GM19240 (cell line): ENCODE results near the gene MVD.
A peak's percentile ranks its signal among the peaks of the same experiment; 100 is the strongest.

Experiments
- DNase-seq: peaks from one replicate; pipeline ENCODE4 v3.0.0; 2011; ENCODE audit warnings: low spot score; ENCODE audit not compliant: insufficient read length

The MVD gene

GRCh38 chr16:88655733-88656281, 7.1 kb downstream of the MVD start:
- no peak for DNase-seq

DNA sequence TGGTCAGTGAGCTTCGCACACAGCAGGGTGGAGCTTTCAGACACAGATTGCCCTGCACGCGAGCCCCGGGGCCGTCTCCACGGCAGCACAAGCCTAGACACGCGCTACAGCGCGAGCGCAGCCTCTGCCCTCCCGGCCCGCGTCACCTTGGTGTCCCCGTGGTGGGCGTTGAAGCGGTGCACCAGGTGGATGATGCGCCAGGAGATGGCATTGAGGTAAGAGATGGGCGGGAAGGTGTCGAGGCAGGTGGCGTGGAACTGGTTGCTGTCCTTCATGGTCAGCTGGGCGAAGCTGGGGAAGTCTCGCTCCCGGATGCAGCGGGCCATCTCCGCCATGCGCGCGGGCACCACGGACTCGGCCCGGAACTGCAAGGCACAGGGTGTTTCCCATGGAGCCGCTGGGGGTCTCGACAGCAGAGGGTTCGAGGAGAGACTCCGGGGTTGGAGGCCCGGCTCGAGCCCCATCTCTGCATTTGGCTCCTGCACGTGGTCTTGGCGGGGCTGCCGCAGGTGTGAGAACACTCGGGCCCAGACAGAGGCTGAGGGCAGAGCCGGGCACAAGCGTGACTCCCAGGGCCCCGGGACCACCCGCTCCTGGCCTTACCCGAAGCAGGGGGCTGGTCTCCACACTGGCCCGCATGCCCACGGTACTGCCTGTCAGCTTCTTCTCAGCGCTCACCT, 7.7 kb downstream of the MVD start:
- DNase-seq: no peak

DNA sequence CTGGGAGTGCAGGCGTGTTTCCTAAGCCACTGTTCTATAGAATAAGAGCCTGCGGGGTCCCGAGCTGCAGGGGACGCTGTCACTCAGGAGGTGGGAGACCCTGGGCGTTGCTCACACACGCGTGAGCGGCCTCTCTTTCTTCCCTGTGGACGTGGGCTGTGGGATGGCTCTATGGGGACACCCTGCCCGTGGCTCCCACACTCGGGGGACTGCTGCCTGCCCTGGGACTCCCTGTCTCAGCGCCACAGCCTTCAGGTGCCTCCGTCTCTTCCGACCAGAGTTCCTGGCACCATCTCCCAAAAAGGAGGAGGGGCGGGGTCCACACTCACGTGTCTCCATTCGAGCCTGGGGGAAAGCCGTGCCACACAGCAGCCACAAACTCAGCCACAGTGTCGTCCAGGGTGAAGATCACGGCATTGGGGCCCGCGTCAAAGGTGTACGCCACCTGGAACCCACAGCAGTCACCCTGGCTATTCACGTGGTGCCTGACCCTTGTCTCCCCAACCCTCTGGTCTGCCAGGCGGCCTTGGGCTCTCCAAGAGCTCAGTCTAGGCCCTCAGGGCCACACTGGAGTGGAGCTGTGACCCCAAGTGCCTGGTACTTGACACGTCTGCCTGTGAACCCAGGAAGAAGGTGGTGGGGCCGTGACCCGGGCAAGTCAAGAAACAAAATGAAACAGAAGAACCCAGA, 8.4 kb downstream of the MVD start:
- DNase-seq: no peak

DNA sequence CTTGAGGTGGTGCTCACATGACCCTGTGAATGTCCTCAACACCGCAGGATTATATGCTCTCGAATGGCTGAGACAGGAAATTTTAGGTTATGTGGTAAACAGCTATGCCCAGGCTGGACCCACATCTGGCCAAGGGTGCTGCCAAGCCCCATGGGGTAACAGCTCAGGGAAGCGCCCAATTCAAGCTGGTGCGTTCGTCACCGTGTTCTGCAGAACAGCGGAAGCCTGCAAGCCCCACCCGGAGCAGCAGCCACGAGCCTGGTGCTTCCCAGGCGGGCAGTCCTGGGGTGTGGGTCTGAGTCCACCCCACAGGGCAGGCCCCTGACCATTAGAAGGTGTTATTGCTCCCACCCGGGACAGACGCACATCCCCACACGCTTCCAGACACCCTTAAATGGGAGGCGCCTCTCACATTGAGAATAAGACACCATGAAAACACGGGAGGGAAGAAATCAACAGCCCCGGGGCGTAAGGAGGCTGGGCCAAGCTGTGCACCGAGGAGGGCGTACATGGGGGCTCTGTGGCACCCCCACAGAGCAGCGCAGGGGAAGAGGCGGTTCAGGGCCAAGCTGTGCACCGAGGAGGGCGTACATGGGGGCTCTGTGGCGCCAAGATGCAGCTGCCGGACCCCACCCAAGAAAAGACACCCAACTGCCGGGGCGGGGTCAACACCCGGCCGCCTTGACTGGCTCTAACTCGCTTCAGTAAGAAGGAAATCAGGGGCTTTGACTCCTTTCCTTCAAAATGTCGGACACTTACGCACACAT, 9.1 kb downstream of the MVD start:
- DNase-seq: no peak

DNA sequence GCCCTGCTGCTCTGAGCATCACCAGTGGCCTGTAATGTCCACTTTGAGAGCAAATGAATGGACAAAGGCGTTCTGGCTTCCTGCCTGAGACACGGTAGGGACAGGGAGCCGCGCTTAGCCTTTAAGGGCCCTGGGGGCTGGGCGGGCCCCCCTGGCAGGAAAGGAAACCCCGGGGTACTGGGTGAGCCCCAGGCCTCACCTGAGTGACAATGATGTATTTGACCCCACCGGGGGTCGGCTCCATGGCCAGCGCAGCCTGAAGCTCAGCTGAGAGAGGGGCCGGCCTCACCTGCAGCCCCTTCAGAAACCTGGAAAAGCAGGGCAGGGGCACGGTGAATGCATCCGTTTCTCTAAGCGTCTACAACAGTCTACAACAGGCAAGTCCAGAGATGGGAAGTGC, 9.8 kb downstream of the MVD start:
- DNase-seq: no peak

DNA sequence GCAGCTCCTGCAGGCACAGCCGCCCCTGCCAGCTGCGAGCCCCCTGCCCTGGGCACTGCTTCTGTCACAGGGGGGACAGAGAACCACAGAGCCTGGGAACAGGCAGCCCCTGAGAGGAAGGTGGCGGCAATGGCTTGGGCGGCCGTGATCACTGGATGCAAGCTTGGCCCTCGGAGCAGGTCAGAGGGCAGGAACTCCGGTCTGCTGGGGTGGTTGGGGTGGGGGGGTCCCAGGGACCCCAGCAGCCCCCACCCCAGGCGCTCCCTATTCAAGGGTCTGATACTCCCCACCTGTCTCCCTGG, 10.2 kb downstream of the MVD start:
- DNase-seq: no peak

DNA sequence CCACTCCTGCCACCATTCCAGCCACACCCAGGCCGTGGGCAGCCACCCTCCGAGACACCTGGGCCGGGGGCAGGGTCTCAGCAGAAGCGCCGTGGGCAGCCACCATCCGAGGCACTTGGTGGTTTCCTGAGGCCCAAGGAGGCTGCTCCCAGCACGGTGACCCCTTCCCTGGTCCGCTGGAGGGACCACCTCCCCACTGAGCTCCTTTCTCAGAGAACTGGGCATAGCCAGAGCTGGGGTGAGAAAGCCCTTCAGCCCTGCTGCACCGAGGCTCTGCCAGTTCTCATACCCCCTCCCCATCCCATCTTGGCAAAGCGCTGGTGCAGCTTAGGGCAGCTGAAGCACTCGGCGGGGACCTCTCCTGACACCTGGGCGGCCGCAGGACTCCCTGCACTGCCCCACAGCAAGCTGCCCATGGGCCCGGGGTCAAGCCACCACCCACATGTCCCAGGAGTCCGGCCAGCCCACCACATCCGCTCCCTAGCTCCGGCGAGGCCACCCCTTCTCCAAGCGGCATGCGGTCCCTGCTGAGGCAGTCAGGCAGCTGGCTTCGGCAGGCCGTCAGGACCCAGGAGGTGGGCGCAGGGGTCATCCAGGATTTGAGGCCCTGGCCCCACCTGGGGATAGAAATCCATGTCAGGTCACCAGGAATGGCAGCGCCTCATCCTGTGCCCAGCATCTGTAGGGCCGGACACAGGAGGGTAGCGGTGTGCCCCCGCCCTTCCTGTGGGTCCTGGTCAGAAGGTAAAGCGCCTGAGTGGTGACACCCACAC, 10.7 kb downstream of the MVD start:
- no peak for DNase-seq

DNA sequence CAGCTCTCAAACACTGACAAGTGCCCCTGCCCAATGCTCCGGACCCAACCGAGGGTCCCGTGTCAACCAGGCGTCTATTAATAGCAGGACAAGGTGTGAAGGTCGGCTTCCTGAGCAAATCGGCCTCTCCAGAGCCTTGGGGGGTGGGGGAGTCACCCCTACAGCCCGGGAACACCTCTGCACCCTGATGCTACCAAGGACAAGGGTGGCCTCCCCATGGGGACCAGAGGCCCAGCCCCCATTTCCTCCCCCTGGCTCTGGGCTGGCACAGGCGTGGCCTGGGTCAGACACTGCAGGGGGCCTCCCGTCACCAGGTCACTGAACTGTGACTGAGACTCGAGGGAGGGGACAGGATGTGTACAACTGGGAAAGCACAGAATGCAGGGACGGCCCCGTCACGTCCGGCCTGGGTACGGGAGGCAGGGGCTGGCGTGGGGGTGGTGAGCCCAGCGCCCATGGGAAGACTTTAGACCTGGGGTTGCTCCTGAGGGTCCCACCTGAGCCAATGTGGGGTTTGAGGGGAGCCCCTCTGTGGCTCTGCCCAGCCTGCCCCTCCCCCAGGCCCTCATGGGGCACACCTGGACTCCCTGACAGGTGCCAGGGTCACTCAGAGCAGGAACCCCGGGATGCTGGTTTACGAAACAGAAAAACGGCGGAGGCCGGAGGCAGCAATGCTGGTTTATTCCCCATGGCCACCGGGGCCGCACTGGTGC, 11.5 kb downstream of the MVD start:
- peak; percentile 98 for DNase-seq

- DNase-seq: peak; percentile 98
Observed at GRCh38 chr16:88650749-88651275, 12.1 kb downstream of the MVD start, which contains the start of gene CYBA. TSS of gene CYBA (minus strand) at chr16:88651053. CDS start at chr16:88651013, 40 bp downstream.

DNA sequence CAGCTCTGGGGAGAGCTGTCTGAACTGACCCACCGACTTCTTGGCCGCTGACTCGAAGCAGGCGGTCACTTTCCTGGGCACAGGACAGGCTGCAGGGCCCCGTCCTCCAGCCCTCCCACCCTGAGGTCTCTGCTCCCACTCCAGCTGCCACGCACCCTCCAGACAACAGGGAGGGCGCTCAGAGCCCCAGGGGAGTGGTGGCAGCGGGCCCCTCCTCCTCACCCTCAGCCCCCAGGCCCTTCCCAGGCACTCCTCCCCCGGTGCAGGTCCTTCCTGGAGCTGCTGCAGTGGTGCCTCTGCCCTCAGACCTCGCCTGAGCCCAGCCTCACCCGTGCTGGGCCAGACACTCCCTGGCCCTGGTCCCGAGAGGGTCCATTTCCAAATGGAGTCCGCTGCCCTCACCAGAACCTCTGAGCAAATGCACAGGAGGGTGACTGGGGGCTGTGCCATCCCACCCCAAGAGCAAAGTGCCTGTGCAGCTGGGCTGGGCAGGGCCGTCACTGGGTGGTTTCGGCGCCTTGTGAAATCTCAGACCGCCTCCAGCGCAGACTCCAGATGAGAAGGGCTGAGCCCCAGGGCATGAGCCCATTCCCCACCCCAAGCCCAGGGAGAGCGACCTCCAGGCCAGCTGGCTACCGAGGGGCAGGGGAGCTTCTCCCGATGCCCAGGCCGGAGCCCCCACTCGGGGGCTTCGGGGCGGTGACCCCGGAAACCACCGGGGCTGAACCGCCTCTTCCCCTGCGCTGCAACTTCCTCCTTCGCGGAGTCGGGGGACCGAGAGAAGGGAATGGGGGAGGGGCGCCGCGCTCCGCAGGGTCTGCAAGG, 12.8 kb downstream of the MVD start:
- no peak for DNase-seq

GRCh38 chr16:88649195-88649923, 13.5 kb downstream of the MVD start:
- no peak for DNase-seq

- DNase-seq: no peak
Observed at GRCh38 chr16:88647178-88648070, 15.5 kb downstream of the MVD start.

DNA sequence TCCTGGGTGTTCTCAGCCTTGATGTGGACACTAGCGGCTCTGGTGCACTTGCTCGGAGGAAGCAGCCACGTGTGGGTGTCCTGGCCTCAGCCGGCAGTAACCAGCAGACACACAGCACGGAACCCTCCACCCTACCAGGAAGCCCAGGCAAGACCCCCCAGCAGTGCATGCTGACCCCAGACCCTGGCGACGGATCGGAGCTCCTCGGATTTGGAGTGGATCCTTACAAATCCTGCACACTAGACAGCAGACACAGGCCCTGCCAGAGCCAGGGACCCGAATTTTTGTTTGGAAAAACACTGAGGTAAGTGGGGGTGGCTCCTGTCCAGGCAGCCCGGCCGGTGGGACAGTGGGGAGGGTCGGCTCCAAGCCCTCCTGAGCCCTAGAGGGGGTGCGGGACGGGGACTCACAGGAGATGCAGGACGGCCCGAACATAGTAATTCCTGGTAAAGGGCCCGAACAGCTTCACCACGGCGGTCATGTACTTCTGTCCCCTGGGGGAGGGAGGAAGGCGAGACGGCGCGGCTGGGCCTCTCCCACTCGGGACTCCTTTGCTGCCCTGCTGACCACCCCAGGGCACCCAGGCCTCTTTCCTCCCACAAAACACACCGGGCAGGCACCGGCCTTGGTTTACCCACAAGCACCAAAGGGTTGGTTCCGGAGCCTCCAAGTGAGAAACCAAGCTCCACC, 16.4 kb downstream of the MVD start:
- DNase-seq: no peak

GRCh38 chr16:88645941-88646340, 16.9 kb downstream of the MVD start:
- DNase-seq: no peak

DNA sequence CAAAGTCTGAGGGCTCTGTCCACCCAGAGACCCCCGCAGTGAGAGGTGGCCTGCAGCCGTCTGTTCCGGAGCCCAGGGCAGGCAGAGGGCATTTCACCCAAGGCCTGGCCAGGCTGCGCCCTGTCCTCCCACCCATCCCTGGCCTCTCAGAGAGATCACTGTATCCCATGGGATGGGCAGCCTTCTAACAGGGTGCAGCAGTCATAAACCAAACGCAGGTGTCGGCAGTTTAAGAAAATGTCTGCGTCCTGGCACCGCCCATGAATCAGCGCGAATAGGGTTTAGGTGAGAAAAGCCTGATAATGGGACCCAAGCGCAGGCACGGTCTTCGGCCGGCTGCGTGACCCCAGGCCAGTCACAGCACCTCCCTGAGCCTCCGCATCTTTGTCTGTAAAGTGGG, 17.4 kb downstream of the MVD start:
- no peak for DNase-seq

GRCh38 chr16:88643644-88643932, 19.3 kb downstream of the MVD start:
- DNase-seq: no peak

DNA sequence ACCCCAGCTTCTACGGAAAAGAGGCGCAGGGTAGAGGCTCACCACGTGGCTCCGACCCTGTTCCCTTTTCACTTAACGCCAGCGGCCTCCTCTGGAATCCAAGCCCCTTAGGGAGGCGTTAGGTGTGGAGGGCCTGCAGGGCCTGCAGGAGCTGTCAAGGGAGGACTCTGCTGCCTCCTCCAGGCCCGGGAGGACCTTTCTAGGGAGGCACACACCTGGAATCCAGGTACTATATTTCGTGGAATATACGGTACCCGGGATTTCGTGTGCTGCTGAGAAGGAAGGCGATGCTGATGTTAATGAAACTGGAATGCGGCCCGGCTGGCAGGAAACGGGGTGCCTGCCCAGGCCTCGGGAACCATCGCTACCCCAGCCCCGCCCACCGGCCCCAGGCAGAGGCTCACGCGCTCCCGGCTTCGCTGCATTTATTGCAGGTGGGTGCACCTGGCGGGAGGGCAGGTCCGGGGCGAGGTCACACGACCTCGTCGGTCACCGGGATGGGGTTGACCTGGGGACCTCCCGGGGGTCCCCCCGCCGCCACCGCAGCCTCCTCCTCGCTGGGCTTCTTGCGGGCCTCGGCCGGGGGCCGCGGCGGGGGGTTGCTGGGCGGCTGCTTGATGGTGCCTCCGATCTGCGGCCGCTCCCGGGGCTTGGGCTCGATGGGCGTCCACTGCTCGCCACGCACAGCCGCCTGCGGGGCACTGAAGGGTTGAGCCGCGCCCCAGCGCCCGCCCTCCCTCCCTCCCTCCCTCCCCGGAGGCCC, 19.8 kb downstream of the MVD start:
- DNase-seq: no peak
